ENCODE measurements around the gene SPN.
"Not testable (repeated sequence)": the region's sequence is repeated elsewhere in the genome, so short reads cannot be mapped to it uniquely, and the experiment has no call there.

SPN gene

GRCh38 chr16:29663016-29663806 lies at the start of gene SPN:
Gene SPN (plus strand): TSS chr16:29663247. CDS start chr16:29663729, 482 bp downstream.
- ATAC-seq (ENCODE audit: low read depth) (no peak), DNase-seq (ENCODE audit: low spot score in 2 of 2) (no peak)
- Mint-ChIP-seq H3K27ac (peak within 1 kb of the TSS; percentile 9), H3K4me1 (peaks cover 35% of the 10 kb centered on the region), H3K9me3 (no peaks in the 10 kb centered on the region), H3K36me3 (no peaks in the 10 kb centered on the region), H3K4me3 (peak within 1 kb of the TSS; percentile 50), H3K27me3 (no peaks in the 10 kb centered on the region)

- H3K4me1 Mint-ChIP-seq: peaks cover 16% of the 10 kb centered on the region
- H3K9me3 Mint-ChIP-seq, H3K27me3 Mint-ChIP-seq, H3K36me3 Mint-ChIP-seq: not testable (repeated sequence)
- peak overlapping the region; percentile 94 for H3K4me3 Mint-ChIP-seq
- H3K27ac Mint-ChIP-seq: peak overlapping the region; percentile 90
- peak; percentile 72 for ATAC-seq (ENCODE audit: low read depth)
- peak; percentile 91 to 94 for DNase-seq (ENCODE audit: low spot score in 2 of 2)
These were observed 49.6 kb upstream of the SPN start for GRCh38 chr16:29613307-29614057.

GRCh38 chr16:29614691-29615314 lies 48.2 kb upstream of the SPN start:
- not testable (repeated sequence) for ATAC-seq (ENCODE audit: low read depth); H3K36me3 Mint-ChIP-seq; DNase-seq (ENCODE audit: low spot score in 2 of 2); H3K9me3 Mint-ChIP-seq; H3K27ac Mint-ChIP-seq; H3K27me3 Mint-ChIP-seq; H3K4me3 Mint-ChIP-seq
- peaks cover 15% of the 10 kb centered on the region for H3K4me1 Mint-ChIP-seq

GRCh38 chr16:29616127-29616526 lies 46.9 kb upstream of the SPN start:
- not testable (repeated sequence) for H3K4me3 Mint-ChIP-seq, H3K27ac Mint-ChIP-seq, H3K27me3 Mint-ChIP-seq

GRCh38 chr16:29620591-29620990 lies 42.5 kb upstream of the SPN start:
- H3K27ac Mint-ChIP-seq; DNase-seq (ENCODE audit: low spot score in 2 of 2); H3K4me1 Mint-ChIP-seq; H3K36me3 Mint-ChIP-seq; H3K4me3 Mint-ChIP-seq; H3K9me3 Mint-ChIP-seq; H3K27me3 Mint-ChIP-seq: not testable (repeated sequence)
- peak; percentile 70 for ATAC-seq (ENCODE audit: low read depth)

More at GRCh38 chr16:29616127-29616526, 46.9 kb upstream of the SPN start:
- H3K36me3 Mint-ChIP-seq; ATAC-seq (ENCODE audit: low read depth); H3K9me3 Mint-ChIP-seq; DNase-seq (ENCODE audit: low spot score in 2 of 2): not testable (repeated sequence)
- peaks cover 15% of the 10 kb centered on the region for H3K4me1 Mint-ChIP-seq

- H3K36me3 Mint-ChIP-seq; DNase-seq (ENCODE audit: low spot score in 2 of 2); H3K9me3 Mint-ChIP-seq; H3K27me3 Mint-ChIP-seq; H3K27ac Mint-ChIP-seq; H3K4me3 Mint-ChIP-seq; ATAC-seq (ENCODE audit: low read depth): not testable (repeated sequence)
- peaks cover 10% of the 10 kb centered on the region for H3K4me1 Mint-ChIP-seq
These were observed 40.3 kb upstream of the SPN start for GRCh38 chr16:29622738-29623137.

- peaks cover 10% of the 10 kb centered on the region for H3K4me1 Mint-ChIP-seq
- not testable (repeated sequence) for H3K27ac Mint-ChIP-seq; H3K9me3 Mint-ChIP-seq; DNase-seq (ENCODE audit: low spot score in 2 of 2); H3K27me3 Mint-ChIP-seq; H3K4me3 Mint-ChIP-seq; H3K36me3 Mint-ChIP-seq; ATAC-seq (ENCODE audit: low read depth)
These were observed 39.8 kb upstream of the SPN start for GRCh38 chr16:29623253-29623652.

GRCh38 chr16:29625114-29625513 lies 37.9 kb upstream of the SPN start:
- not testable (repeated sequence) for H3K36me3 Mint-ChIP-seq; DNase-seq (ENCODE audit: low spot score in 2 of 2); H3K4me1 Mint-ChIP-seq; H3K4me3 Mint-ChIP-seq; H3K9me3 Mint-ChIP-seq; ATAC-seq (ENCODE audit: low read depth); H3K27me3 Mint-ChIP-seq; H3K27ac Mint-ChIP-seq

- H3K27me3 Mint-ChIP-seq; H3K4me1 Mint-ChIP-seq; DNase-seq (ENCODE audit: low spot score in 2 of 2); H3K36me3 Mint-ChIP-seq; H3K9me3 Mint-ChIP-seq: not testable (repeated sequence)
- Mint-ChIP-seq H3K27ac (peak overlapping the region; percentile 88), H3K4me3 (peak overlapping the region; percentile 33)
- peak; percentile 41 for ATAC-seq (ENCODE audit: low read depth)
These were observed 36.2 kb upstream of the SPN start for GRCh38 chr16:29626778-29627331.

GRCh38 chr16:29627661-29628075 lies 35.4 kb upstream of the SPN start:
- peak overlapping the region; percentile 88 for H3K27ac Mint-ChIP-seq
- not testable (repeated sequence) for H3K4me1 Mint-ChIP-seq, H3K4me3 Mint-ChIP-seq

GRCh38 chr16:29628707-29629106 lies 34.3 kb upstream of the SPN start:
- not testable (repeated sequence) for H3K9me3 Mint-ChIP-seq; H3K27ac Mint-ChIP-seq; DNase-seq (ENCODE audit: low spot score in 2 of 2); H3K27me3 Mint-ChIP-seq; H3K36me3 Mint-ChIP-seq; ATAC-seq (ENCODE audit: low read depth); H3K4me3 Mint-ChIP-seq; H3K4me1 Mint-ChIP-seq

More at GRCh38 chr16:29627661-29628075, 35.4 kb upstream of the SPN start:
- H3K36me3 Mint-ChIP-seq; DNase-seq (ENCODE audit: low spot score in 2 of 2); H3K27me3 Mint-ChIP-seq; H3K9me3 Mint-ChIP-seq: not testable (repeated sequence)
- peak; percentile 87 for ATAC-seq (ENCODE audit: low read depth)

- ATAC-seq (ENCODE audit: low read depth); H3K27me3 Mint-ChIP-seq; H3K27ac Mint-ChIP-seq; H3K36me3 Mint-ChIP-seq; DNase-seq (ENCODE audit: low spot score in 2 of 2); H3K4me1 Mint-ChIP-seq; H3K4me3 Mint-ChIP-seq; H3K9me3 Mint-ChIP-seq: not testable (repeated sequence)
These were observed 33.7 kb upstream of the SPN start for GRCh38 chr16:29629318-29629717.

GRCh38 chr16:29631658-29632057 lies 31.4 kb upstream of the SPN start:
- not testable (repeated sequence) for H3K4me1 Mint-ChIP-seq; DNase-seq (ENCODE audit: low spot score in 2 of 2); ATAC-seq (ENCODE audit: low read depth); H3K9me3 Mint-ChIP-seq; H3K36me3 Mint-ChIP-seq; H3K27me3 Mint-ChIP-seq; H3K4me3 Mint-ChIP-seq; H3K27ac Mint-ChIP-seq

- ATAC-seq (ENCODE audit: low read depth); H3K9me3 Mint-ChIP-seq; H3K4me1 Mint-ChIP-seq; H3K4me3 Mint-ChIP-seq; H3K36me3 Mint-ChIP-seq; H3K27me3 Mint-ChIP-seq; H3K27ac Mint-ChIP-seq; DNase-seq (ENCODE audit: low spot score in 2 of 2): not testable (repeated sequence)
These were observed 27.1 kb upstream of the SPN start for GRCh38 chr16:29635902-29636301.

Data from memory B cell (primary cell).